GM06990 (cell line): Measurements from ENCODE around the gene CTTNBP2NL.

Experiments used
- DNase-seq: peaks from one replicate; pipeline ENCODE4 v3.0.0-alpha.2; 2011; ENCODE audit not compliant: insufficient read length; ENCODE audit errors: extremely low read depth
- H3K27me3 ChIP-seq: replicated peaks from 2 replicates; pipeline ENCODE4 v1.6.0; 2011; ENCODE audit warnings: low read length; ENCODE audit not compliant: control insufficient read depth, insufficient read depth
- H3K36me3 ChIP-seq: 2 replicates; pipeline ENCODE4 v1.5.1; 2011; ENCODE audit warnings: low read length; ENCODE audit not compliant: control insufficient read depth, insufficient read depth
- H3K4me3 ChIP-seq: replicated peaks from 2 replicates; pipeline ENCODE4 v1.5.1; 2011; ENCODE audit warnings: low read depth, mild to moderate bottlenecking, control low read depth, low read length
- TF ChIP-seq, protein P1 (sequence below): IDR thresholded peaks from 2 replicates; pipeline ENCODE4 v1.5.1; 2011; ENCODE audit warnings: low read length, control low read depth, mild to moderate bottlenecking, inconsistent platforms; ENCODE audit not compliant: insufficient read depth, poor library complexity, severe bottlenecking

CTTNBP2NL gene

DNA sequence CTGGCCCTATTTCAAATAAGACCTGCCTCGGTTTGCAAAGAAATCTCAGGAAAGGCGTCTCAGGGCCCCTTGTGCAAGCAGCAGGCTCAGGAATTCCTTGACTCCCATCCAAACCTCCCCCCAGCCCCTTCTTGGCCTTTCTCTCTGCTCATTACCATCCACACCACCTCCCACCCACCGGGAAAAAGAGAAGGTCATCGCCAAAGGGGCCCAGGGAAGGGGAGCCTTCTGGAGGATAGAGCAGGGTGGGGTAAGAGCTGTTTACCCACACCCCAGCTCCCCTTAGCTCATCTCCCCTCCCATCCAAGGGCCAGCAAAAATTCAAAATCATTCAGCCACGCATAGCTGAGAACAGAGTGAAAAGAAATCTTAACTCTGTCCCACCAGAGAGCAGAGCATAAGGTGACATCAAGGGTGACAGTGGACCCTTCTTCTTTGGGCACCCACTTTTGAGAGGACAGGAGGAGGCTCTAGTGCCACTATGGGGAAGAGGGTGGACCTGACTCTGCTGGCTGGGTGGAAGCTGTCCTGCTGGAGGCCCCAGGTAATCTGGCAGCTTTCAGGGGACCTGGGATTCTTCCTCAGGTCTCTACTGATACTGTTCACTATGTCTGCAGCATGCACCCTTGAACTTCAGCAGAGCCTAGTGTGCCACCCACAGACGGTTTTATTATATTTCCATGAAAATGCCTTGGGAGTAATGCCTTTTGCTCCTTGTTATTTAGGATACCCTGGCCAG, 108.8 kb downstream of the CTTNBP2NL start:
- H3K4me3 ChIP-seq: no peak overlapping the region
- no peak for DNase-seq
- TF ChIP-seq, protein P1, sequence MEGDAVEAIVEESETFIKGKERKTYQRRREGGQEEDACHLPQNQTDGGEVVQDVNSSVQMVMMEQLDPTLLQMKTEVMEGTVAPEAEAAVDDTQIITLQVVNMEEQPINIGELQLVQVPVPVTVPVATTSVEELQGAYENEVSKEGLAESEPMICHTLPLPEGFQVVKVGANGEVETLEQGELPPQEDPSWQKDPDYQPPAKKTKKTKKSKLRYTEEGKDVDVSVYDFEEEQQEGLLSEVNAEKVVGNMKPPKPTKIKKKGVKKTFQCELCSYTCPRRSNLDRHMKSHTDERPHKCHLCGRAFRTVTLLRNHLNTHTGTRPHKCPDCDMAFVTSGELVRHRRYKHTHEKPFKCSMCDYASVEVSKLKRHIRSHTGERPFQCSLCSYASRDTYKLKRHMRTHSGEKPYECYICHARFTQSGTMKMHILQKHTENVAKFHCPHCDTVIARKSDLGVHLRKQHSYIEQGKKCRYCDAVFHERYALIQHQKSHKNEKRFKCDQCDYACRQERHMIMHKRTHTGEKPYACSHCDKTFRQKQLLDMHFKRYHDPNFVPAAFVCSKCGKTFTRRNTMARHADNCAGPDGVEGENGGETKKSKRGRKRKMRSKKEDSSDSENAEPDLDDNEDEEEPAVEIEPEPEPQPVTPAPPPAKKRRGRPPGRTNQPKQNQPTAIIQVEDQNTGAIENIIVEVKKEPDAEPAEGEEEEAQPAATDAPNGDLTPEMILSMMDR: no peak
- H3K27me3 ChIP-seq: peaks cover 2% of the 10 kb centered on the region
- no peaks in the 10 kb centered on the region for H3K36me3 ChIP-seq

- Histone ChIP-seq H3K4me3 (no peak overlapping the region), H3K27me3 (peaks cover 2% of the 10 kb centered on the region), H3K36me3 (no peaks in the 10 kb centered on the region)
- TF ChIP-seq, protein P1: no peak
- DNase-seq: no peak
Observed at GRCh38 chr1:112505400-112505785, 109.4 kb downstream of the CTTNBP2NL start.

- DNase-seq: no peak
- peaks cover 2% of the 10 kb centered on the region for H3K27me3 ChIP-seq
- no peak overlapping the region for H3K4me3 ChIP-seq
- TF ChIP-seq, protein P1: no peak
- H3K36me3 ChIP-seq: no peaks in the 10 kb centered on the region
Observed at GRCh38 chr1:112505878-112506277, 109.9 kb downstream of the CTTNBP2NL start.

- H3K4me3 ChIP-seq: no peak overlapping the region
- no peak for DNase-seq
- peaks cover 2% of the 10 kb centered on the region for H3K27me3 ChIP-seq
- H3K36me3 ChIP-seq: no peaks in the 10 kb centered on the region
- TF ChIP-seq, protein P1: no peak
Observed at GRCh38 chr1:112506306-112506705, 110.3 kb downstream of the CTTNBP2NL start.

- no peaks in the 10 kb centered on the region for H3K36me3 ChIP-seq
- peaks cover 2% of the 10 kb centered on the region for H3K27me3 ChIP-seq
- no peak for DNase-seq
- H3K4me3 ChIP-seq: no peak overlapping the region
- TF ChIP-seq, protein P1: no peak
Observed at GRCh38 chr1:112506731-112507130, 110.7 kb downstream of the CTTNBP2NL start.
